Vagina (tissue), 2 donors: ENCODE measurements around the gene EYA4. TPM values are rescaled to one million over a fixed set of nuclear protein-coding genes. Genes with fewer than 3 reads are reported as not detected.

Experiments used
- DNase-seq, 2 donors: peaks; one replicate each; pipeline ENCODE4 v3.0.0-alpha.2; 2017; ENCODE audit errors: extremely low spot score in 2 of 2
- H3K27ac ChIP-seq: fragments of 200-600 bp; sonication (generic); one replicate; pipeline ENCODE4 v1.5.1; 2019
- H3K27me3 ChIP-seq: fragments of 200-600 bp; sonication (generic); one replicate; pipeline ENCODE4 v1.5.1; 2019
- H3K36me3 ChIP-seq, 2 donors: fragments of 200-600 bp; sonication (generic); one replicate each; pipeline ENCODE4 v1.5.1; 2017 to 2019
- H3K4me1 ChIP-seq: fragments of 200-600 bp; sonication (generic); one replicate; pipeline ENCODE4 v1.5.1; 2019
- H3K4me3 ChIP-seq, 2 donors: fragments of 200-600 bp; sonication (generic); 1 replicate in 1 of 2; 2 replicates in 1 of 2; pipeline ENCODE4 v1.5.1; 2016 to 2019
- H3K9me3 ChIP-seq: fragments of 200-600 bp; sonication (generic); one replicate; pipeline ENCODE4 v1.5.1; 2019
- POLR2A ChIP-seq, 2 donors: fragments of 450-650 bp; IDR thresholded peaks; one replicate each; pipeline ENCODE4 v1.6.1; 2017; ENCODE audit warnings: antibody characterized with exemption in 2 of 2, mild to moderate bottlenecking in 2 of 2, moderate library complexity in 2 of 2
- POLR2AphosphoS5 ChIP-seq, 2 donors: sonication (generic); formaldehyde crosslinking; IDR thresholded peaks; one replicate each; pipeline ENCODE4 v1.9.0; 2017; ENCODE audit warnings: antibody characterized with exemption in 2 of 2, mild to moderate bottlenecking in 2 of 2, low read depth in 1 of 2; ENCODE audit not compliant: insufficient read depth in 1 of 2
- intact Hi-C: fragments of 100-400 bp; cut with DNase I; formaldehyde crosslinking; loops from one replicate; pipeline ENCODE4 v1.15.1; 2023
- total RNA-seq: library from RNA; depleted of rRNA; stranded (reverse); fragments of >200 nt; gene quantifications from one replicate; pipeline ENCODE4 v1.2.3, GENCODE V29; 2016
- TF ChIP-seq, protein P1 (sequence below), 3 experiments: fragments of 450-650 bp in 2 of 3; fragments of 200-600 bp in 1 of 3; sonication (generic) in 1 of 3; IDR thresholded peaks; one replicate each; pipeline ENCODE4 v1.5.1; 2017 to 2019; ENCODE audit warnings: antibody characterized with exemption in 3 of 3, mild to moderate bottlenecking in 2 of 3, moderate library complexity in 2 of 3

Gene EYA4
- total RNA-seq, 1 donor from 2014 or later: 18.7 TPM

DNA sequence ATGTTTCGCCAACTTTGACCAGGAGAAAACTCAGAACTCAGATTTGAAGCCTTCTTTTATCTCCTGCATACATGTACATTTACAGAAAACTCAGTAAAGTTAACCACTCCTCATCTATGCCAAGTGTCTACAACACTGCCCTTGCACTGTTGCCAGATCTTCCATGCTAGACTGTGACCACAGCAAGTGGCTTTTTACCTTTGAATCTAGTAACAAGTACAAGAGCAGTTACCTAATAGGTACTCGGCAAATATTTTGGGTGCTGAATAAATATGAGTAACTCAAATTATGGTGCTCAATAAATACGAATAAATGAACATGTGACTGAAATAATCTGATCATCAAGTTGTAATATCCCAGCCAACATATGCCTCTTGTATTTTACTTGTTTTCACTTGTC lies 184.9 kb downstream of the EYA4 start:
- H3K36me3 ChIP-seq: no peaks in the 10 kb centered on the region
- no peak for DNase-seq
- no peak overlapping the region for H3K4me3 ChIP-seq
- intact Hi-C loops: no loop called here
- TF ChIP-seq, protein P1, sequence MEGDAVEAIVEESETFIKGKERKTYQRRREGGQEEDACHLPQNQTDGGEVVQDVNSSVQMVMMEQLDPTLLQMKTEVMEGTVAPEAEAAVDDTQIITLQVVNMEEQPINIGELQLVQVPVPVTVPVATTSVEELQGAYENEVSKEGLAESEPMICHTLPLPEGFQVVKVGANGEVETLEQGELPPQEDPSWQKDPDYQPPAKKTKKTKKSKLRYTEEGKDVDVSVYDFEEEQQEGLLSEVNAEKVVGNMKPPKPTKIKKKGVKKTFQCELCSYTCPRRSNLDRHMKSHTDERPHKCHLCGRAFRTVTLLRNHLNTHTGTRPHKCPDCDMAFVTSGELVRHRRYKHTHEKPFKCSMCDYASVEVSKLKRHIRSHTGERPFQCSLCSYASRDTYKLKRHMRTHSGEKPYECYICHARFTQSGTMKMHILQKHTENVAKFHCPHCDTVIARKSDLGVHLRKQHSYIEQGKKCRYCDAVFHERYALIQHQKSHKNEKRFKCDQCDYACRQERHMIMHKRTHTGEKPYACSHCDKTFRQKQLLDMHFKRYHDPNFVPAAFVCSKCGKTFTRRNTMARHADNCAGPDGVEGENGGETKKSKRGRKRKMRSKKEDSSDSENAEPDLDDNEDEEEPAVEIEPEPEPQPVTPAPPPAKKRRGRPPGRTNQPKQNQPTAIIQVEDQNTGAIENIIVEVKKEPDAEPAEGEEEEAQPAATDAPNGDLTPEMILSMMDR (IDR thresholded peaks at IDR 0.05): no peak
- no peak for TF ChIP-seq POLR2AphosphoS5 (IDR thresholded peaks at IDR 0.05; ENCODE audit: insufficient read depth in 1 of 2, low read depth in 1 of 2)
- no peak for TF ChIP-seq POLR2A (IDR thresholded peaks at IDR 0.05)
- no peaks in the 10 kb centered on the region for H3K4me1 ChIP-seq
- H3K27me3 ChIP-seq: no peaks in the 10 kb centered on the region
- no peaks in the 10 kb centered on the region for H3K9me3 ChIP-seq
- H3K27ac ChIP-seq: no peak overlapping the region

DNA sequence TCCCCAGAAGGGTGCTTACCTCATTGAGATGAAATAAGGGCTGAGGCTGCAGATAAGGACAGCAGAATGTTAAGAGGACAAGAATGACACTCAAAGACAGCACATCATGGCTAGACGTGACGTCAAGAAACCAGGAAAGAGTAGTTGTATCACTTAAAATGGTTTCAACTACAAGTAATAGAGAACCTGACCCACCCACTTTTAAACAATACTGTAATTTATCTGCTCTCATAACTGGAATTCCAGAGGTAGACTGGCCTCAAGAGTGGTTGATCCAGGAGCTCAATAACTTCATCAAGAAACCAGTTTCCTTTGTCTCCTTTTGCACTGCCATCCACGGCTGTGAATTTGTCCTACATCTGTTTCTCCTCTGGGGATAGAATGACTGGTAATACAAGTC lies 187.1 kb downstream of the EYA4 start:
- intact Hi-C loops: no loop called here
- DNase-seq: no peak
- no peaks in the 10 kb centered on the region for H3K9me3 ChIP-seq
- H3K27me3 ChIP-seq: no peaks in the 10 kb centered on the region
- no peak overlapping the region for H3K4me3 ChIP-seq
- TF ChIP-seq POLR2AphosphoS5 (IDR thresholded peaks at IDR 0.05; ENCODE audit: insufficient read depth in 1 of 2, low read depth in 1 of 2) (no peak), POLR2A (IDR thresholded peaks at IDR 0.05) (no peak)
- TF ChIP-seq, protein P1 (IDR thresholded peaks at IDR 0.05): no peak
- no peaks in the 10 kb centered on the region for H3K4me1 ChIP-seq
- H3K27ac ChIP-seq: no peak overlapping the region
- H3K36me3 ChIP-seq: no peaks in the 10 kb centered on the region

DNA sequence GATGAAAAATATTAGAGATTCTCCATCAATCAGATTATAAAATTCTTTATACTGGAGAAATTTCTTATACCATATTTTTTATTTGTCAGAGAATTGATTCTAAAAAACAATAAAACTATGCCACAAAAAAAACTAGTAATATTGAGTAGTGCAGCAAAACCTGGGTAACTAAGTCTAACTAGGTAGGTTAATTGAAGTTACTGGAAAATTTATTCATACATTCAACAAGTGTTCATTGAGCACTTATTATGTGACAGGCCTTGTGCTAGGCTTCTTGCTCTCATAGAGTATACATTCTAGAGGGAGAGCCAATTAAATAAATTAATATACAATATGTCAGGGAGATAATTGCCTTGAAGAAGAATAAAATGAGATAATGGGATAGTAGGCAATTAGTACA lies 189.4 kb downstream of the EYA4 start:
- no peak for DNase-seq
- Histone ChIP-seq H3K9me3 (no peaks in the 10 kb centered on the region), H3K4me3 (no peak overlapping the region), H3K27me3 (no peaks in the 10 kb centered on the region), H3K4me1 (no peaks in the 10 kb centered on the region), H3K27ac (no peak overlapping the region), H3K36me3 (no peaks in the 10 kb centered on the region)
- TF ChIP-seq POLR2A (IDR thresholded peaks at IDR 0.05) (no peak), POLR2AphosphoS5 (IDR thresholded peaks at IDR 0.05; ENCODE audit: insufficient read depth in 1 of 2, low read depth in 1 of 2) (no peak)
- TF ChIP-seq, protein P1 (IDR thresholded peaks at IDR 0.05): no peak
- intact Hi-C loops: no loop called here

DNA sequence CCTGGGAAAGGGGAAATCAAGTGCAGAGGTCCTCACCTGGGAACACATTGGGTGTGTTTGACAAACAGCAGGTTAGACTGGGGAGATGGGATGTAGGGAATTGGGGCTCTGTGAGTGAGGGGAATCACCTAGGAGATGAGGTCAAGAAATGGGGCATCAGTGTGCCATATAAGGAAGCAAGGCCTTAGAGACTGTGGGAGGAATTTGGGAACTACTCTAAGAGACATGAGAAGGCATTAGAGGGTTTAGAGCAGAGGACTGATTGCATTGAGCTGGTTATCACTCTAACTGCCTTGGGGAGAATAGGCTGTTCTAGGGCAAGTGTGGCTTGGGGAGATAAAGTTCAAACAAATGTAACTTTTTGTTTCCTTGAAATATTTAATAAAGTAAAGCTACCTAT lies 189.9 kb downstream of the EYA4 start:
- no peak overlapping the region for H3K27ac ChIP-seq
- H3K9me3 ChIP-seq: no peaks in the 10 kb centered on the region
- intact Hi-C loops: no loop called here

More for the DNA sequence above, 189.9 kb downstream of the EYA4 start:
- TF ChIP-seq POLR2AphosphoS5 (IDR thresholded peaks at IDR 0.05; ENCODE audit: insufficient read depth in 1 of 2, low read depth in 1 of 2): no peak
- no peak for TF ChIP-seq POLR2A (IDR thresholded peaks at IDR 0.05)
- TF ChIP-seq, protein P1 (IDR thresholded peaks at IDR 0.05): no peak
- H3K27me3 ChIP-seq: no peaks in the 10 kb centered on the region
- no peaks in the 10 kb centered on the region for H3K4me1 ChIP-seq
- no peaks in the 10 kb centered on the region for H3K36me3 ChIP-seq
- no peak overlapping the region for H3K4me3 ChIP-seq
- DNase-seq: no peak
